GM21360 (cell line): ENCODE data around the gene ARL14EP.

Source experiments
- ATAC-seq: cut with Tn5 transposase; IDR thresholded peaks from one replicate; pipeline ENCODE4 v1.9.1; 2021; ENCODE audit warnings: mild to moderate bottlenecking, moderate library complexity; ENCODE audit not compliant: unreplicated experiment

The ARL14EP gene

GRCh38 chr11:30322826-30323710 lies at the start of gene ARL14EP:
Gene ARL14EP, plus strand, starts transcription at chr11:30323104. Its CDS starts 7,845 bp downstream, at chr11:30330949.
- ATAC-seq, result peak; percentile 96

DNA sequence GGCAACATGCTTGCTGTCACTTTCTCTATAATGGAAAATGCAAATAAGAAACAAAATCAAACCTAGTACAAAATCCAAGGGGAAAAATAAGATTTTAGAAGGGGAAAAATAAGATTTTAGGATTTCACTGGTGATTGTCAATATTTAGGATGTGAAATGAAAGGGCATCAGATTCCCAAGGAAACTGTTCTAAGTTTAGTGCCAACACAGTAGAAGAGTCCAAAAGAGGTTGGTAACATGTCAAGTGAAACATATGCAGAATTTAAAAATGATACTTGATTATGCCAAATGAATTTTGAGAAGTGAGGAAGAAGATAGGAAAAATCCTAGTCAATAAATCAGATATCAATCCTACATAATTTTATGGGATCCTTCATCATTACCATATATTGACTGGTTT lies 45.7 kb upstream of the ARL14EP start:
- no peak for ATAC-seq

GRCh38 chr11:30279796-30280195 lies 43.1 kb upstream of the ARL14EP start:
- ATAC-seq, result no peak

DNA sequence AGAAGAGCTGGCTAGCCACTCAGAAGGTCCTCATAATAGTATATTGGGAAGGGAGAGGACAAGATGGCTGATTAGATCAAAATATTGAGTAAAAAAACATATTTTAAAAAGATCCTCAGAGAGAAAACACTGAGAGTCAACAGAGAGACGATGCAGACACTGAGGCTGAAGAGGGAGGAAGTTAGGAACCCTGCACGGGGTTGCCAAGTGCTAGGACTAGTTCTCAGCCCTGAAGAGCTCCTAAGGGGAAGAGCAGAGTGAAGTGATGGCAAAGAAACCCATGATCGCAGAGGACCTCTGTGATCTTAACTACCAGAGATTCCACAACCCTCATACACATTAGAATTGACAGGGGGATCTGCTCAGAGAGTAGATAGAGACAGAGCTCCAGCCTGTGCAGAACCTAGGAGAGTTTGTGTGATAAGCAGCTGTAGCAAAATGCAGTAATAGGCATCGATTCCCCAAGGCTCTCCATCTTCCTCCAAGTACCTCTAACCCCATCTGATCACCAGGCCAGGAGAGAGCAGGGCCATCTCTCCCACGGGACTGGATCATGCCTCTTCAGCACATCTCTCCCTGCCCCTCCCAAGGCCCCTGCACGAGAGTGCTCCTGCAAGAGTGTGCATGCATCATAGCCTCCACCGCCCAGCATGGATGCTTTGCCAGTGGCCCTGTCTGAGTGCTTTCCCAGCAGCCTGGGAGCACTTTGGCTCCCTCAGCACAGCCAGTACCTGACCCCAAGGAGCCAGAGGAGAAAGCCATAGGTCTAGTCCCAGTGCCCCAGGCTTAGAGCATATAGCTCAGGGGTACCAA lies 41.2 kb upstream of the ARL14EP start:
- peak; percentile 29 for ATAC-seq

GRCh38 chr11:30282289-30282631 lies 40.6 kb upstream of the ARL14EP start:
- ATAC-seq, result peak; percentile 75

DNA sequence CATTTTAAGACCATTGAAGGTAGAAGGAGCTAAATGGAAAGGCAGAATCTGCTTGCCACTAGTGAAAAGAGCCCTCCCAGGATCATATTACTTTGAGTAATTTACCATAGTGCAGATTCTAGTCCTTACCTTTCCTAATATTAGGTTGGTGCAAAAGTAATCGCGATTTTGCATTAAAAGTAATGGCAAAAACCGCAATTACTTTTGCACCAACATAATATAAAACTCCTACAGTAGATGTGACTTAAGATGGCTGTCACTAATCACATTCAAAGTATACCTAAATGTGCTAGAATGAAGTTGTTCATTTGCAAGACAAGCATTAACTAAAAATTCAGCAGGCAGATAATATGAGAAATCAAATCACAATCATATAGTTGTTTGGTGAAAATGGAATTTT lies 38.1 kb upstream of the ARL14EP start:
- ATAC-seq, result no peak

- no peak for ATAC-seq
Measured at GRCh38 chr11:30285416-30286121, 37.3 kb upstream of the ARL14EP start.

- no peak for ATAC-seq
Measured at GRCh38 chr11:30291331-30291730, 31.6 kb upstream of the ARL14EP start.

- ATAC-seq, result no peak
Measured at GRCh38 chr11:30292545-30292944, 30.4 kb upstream of the ARL14EP start.

DNA sequence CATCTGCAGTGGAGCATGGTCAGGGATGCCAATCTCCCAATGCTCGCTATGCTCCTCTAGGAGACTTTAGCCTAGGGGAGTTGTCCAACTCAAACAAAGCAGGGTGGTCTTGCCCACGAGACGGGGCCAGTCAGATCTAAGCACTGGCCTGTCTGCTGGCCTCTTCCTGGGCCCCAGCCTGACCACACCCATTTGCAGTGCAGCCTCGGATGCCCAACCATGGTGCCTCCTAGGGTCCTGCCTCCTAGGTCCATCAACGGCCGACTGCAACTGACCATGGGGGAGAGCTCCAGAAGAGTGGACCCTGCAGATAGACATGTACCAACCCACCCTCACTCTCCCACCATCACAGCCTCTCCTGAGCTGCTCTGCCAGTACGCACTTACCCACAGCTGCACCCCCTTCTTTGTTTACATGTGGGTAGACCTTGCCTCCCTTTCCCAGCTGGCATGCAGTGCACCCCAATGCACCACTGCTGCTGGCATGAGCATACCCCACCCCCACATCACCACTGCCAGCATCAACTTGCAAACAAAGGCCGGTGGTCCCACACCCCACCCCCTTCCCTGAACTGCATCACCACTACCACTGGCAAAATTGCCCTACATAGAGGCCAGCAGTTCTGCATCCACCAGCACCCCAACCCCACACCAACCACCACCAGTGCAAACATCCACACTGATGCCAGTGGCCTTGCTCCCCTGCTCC lies 27.6 kb upstream of the ARL14EP start:
- no peak for ATAC-seq

- ATAC-seq, result no peak
Measured at GRCh38 chr11:30304620-30305019, 18.3 kb upstream of the ARL14EP start.

GRCh38 chr11:30310623-30311022 lies 12.3 kb upstream of the ARL14EP start:
- ATAC-seq, result peak; percentile 96

DNA sequence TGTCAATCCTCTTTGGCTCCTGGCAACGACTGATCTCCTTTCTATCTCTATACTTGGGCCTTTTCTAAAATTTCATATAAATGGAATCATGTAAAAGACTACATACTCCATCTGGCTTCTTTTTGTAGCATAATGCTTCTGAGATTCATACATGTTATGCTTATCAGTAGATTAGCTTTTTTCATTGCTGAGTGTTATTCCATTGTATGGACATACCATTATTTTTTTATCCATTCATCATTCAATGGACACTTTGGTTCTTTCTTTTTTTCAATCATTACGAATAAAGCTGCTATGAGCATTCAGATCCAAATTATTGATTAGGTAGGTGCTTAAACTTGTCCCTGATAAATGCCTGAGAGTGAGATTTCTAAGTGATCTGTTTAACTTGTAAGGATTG lies 11.7 kb upstream of the ARL14EP start:
- ATAC-seq, result no peak

- no peak for ATAC-seq
Measured at GRCh38 chr11:30312243-30312642, 10.7 kb upstream of the ARL14EP start.

DNA sequence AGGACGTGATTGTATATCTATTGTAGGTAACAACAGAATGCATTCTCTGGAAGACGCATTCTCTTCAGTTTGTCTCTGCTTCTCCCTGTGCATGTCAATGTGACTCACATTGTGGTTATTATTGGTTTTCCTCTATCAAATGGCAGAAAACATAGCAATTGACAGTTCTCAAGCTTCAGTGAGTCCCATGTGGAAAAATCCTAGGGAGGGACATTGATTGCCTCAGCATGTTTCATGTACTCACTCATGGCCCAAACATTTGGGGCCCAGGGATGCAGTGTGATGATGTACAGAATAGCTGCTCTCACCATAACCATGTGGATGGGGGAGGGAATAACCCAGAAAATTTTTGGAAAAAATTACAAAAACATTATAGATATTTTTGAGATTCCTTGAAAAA lies 9.3 kb upstream of the ARL14EP start:
- no peak for ATAC-seq

DNA sequence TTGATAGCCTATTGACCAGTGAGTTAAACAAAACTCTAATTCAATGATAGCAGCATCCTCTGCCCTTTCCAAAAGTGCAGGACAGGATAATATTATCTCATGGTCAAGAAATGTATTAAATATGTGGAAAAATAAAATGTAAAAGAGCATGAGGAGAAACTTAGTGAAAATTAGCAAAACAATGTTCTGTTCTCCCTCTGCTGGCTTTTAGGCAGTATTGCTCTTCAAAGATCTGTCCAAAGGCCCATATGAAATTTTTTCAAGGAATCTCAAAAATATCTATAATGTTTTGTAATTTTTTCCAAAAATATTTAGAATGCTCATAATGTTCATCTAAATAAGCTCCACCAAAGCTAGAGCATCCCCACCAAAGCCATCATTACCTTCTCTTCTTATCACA lies 8.3 kb upstream of the ARL14EP start:
- ATAC-seq, result no peak

DNA sequence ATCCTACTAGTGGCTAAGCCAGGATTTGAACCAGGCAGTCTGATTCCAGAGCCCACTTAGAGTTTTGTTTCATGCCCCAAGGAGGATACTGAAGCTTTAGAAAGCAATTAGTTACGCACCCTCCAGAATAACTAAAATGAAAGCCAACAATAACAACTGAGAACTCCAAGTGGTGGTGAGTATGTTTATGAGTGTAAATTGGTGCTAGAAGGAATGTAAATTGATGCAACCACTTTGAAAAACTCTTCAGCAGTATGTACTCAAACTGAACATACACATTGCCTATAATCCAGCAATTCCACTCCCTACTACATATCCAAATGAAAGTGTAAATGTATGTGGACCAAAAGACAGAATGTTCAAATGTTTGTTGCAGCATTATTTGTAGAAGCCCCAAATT lies 6.7 kb upstream of the ARL14EP start:
- no peak for ATAC-seq

DNA sequence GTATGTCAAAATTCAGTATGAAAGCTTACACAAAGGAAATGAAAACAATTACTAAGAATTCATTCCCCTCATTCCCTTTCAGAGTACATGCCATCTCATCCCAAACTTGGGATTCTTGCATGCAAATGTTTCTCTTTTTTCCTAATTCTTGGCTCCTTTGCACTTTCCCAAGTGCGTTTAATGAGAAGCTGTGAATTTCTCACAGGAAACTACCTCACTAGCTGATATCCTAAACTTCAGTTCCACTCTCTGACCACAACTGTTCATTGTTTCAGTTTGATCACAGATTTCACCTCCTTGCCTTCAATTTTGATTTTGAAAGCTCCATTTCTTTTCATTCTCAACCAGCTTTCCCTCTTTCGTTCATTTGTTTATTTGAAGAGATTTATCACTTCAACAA lies 5.9 kb upstream of the ARL14EP start:
- ATAC-seq, result peak; percentile 54

GRCh38 chr11:30321321-30321720 lies 1.6 kb upstream of the ARL14EP start:
- ATAC-seq, result no peak

- ATAC-seq, result no peak
Measured at GRCh38 chr11:30322191-30322590, 713 bp upstream of the ARL14EP start.
